ENCODE data around the gene PACC1.
"Not testable (repeated sequence)": the region's sequence is repeated elsewhere in the genome, so short reads cannot be mapped to it uniquely, and the experiment has no call there.

Gene PACC1

DNA sequence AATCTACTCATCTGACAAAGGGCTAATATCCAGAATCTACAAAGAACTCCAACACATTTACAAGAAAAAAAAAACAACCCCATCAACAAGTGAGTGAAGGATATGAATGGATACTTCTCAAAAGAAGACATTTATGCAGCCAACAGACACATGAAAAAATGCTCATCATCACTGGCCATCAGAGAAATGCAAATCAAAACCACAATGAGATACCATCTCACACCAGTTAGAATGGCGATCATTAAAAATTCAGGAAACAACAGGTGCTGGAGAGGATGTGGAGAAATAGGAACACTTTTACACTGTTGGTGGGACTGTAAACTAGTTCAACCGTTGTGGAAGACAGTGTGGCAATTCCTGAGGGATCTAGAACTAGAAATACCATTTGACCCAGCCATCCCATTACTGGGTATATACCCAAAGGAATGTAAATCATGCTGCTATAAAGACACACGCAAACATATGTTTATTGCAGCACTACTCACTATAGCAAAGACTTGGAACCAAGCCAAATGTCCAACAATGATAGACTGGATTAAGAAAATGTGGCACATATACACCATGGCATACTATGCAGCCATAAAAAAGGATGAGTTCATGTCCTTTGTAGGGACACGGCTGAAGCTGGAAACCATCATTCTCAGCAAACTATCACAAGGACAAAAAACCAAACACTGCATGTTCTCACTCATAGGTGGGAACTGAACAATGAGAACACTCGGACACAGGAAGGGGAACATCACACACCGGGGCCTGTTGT, 18.8 kb downstream of the PACC1 start:
- not testable (repeated sequence) for DNase-seq (ENCODE audit: low read depth)

DNA sequence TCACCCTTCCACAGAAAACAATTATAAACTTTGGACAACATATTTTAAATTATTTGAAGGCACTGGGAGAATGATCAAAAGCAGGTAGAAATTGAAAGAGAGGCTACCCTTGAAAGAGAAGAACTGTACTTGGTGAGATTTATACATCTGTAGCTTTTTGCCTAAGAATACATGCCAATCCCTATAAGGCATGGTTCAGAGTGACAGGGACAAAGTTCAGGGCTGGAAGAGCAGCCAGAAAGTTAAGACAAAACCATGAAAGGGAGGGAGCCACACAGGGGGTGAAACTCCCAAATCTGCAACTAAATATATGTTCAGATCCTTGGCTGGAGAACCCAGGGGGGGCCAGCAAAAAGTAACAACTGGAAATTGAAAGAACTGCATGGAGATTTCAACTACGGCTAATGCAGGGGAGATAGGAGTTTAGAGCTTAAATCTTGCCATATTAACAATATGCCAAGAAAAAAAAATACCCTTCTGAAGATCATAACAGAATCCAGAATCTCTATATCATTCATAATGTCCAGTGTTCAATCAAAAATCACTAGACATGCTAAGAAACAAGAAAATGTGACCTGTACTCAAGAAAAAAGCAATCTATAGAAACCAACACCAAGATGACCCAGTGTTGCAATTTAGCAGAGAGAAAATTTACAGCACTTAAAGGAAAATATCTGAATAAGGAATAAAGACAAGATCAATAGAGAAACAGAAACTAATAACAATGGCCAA, 25.5 kb downstream of the PACC1 start:
- DNase-seq (ENCODE audit: low read depth) = no peak

DNA sequence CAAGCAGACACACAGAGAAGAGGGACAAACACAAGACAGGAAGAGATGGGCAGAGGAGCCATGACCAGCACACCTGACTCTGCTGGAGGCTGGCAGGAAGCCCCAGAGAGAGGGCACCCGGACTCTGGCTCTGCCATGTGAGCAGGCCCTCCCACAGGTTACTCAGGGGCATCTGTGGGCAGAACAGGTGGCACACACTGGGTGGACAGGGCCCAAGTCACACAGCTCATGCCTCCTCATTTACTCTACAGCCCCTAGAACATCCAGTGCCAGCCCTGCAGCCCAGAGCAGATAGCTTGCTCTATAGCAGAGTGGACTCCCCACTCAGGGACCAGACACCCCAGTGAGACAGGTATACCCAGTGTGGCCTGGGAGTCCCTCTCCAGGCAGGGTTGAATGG, 28.7 kb downstream of the PACC1 start:
- DNase-seq (ENCODE audit: low read depth) = no peak

DNA sequence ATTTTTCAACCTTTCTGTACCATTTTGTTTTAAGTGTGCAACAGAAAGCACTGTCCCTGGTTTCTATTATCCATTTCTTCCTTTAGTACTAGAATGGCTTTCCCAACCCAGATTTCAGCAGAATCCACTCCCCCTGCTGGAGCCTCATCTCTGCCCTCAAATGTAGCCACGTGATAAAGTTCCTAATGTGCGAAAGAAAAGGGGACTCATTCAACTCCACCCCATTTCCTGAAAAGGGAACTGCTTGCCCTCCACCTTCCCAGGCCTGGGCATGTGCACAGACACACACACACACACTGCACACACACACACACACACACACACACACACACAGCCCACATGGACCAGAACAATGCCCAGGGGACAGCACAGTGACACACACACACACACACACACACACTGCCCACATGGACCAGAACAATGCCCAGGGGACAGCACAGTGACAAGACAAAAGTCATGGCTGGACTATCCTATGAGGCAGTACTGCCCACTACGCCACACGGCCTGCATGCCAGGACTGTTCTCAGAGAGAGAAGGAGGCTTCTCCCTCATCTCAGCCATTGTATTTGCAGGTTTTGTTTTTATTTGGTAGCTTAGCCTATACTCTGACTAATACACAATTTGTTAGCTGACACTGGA, 33.2 kb downstream of the PACC1 start:
- DNase-seq (ENCODE audit: low read depth) = no peak

DNA sequence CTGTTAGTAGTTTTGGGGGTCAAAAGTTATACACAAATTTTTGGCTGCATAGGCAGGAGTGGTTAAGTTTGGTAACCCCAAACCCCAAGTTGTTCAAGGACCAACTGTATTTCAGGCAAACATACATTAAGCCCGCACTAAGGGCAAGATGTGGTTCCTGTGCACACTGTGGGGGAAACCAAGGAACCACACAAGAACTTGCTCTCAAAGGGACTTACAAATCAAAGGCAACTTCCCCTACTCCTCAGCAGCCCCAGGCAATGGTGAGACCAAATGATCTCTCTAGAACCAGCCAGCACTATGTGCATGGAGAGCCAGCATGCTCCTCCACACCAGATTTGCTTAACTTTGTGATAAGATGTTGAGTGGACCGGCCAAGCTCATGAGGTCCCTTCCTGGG, 35.3 kb downstream of the PACC1 start:
- DNase-seq (ENCODE audit: low read depth) = no peak

DNA sequence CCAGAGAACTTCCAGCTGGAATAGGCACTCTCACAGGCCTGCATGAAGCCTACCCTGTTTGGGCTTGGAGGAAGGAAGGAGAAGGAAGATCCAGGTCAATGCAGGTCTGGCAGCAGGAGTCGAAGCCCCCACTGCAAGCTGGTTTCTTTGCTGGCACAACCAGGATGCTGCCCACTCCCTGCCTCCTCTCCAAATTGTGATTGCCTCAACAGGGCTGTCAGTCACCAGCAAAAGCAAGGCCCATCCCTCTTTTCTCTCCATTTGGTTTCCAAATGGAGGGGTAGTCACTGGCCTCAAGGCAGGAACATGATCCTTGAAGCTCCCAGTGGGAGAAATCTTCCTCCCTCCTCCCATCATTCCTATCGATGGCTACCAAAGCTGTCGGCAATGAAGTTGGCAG, 37.0 kb downstream of the PACC1 start:
- no peak for DNase-seq (ENCODE audit: low read depth)

DNA sequence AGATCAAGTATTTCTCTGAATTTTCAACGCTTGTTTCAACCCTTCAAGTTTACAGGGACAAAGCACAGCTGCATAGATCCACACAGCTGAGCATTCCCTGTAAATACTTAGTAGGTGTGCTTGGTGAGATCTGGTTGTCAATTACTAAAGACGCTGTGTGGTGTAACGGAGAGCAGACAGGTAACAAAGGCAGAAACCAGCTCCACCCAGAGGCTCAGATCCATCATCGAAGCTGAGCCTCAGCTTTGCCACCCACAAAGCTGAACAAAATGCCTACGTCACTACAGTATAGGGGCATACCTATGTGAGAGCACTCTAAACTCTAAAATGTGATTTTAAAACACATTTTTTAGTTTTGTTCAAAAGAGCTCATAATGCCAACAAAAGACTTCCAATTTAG, 38.7 kb downstream of the PACC1 start:
- DNase-seq (ENCODE audit: low read depth) = no peak

DNA sequence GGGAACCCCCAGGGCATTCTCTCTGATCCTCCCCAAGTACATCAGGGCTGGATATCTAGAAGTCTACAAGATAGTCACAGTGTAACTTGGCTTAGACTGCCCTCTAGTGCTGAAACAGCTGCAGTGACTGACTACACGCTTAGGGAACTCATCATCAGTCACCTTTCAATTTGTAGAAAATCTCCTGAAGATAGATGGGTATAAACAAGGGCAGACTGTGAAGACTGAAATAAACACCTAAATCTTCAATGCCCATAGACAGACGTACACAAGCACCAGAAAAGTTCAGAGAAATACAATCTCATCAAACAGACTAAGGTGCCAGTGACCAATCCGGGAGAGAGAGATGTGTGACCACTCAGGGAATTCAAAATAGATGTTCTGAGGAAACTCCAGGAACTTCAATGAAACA, 46.6 kb downstream of the PACC1 start:
- DNase-seq (ENCODE audit: low read depth) = peak; percentile 27

DNA sequence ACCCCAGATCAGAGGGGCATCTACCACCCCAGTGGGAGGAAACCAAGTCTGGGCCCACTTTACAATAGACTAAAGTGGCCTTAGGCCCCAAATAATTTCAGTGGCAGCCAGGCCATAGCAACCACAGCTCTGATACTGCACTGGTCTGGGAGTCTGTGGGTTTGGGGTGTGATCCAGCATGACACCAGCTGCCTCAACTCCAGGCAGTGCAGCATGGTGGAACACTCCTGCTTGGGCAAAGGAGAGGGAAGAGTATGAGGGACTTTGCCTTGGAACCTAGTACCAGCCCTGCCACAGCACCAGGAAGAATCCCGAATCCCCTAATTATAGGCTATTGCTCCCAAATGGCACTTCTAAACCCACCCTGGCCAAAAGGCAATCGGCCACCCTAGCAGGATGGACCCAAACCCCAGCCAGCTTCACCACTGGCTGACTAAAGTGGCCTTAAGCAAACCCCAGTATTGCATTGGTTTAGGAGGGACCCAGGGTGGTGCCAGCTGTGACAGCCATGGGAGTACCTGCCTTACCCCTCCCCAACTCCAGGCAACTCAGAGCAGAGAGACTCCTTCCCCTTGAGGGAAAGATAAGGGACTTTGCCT, 47.1 kb downstream of the PACC1 start:
- no peak for DNase-seq (ENCODE audit: low read depth)

DNA sequence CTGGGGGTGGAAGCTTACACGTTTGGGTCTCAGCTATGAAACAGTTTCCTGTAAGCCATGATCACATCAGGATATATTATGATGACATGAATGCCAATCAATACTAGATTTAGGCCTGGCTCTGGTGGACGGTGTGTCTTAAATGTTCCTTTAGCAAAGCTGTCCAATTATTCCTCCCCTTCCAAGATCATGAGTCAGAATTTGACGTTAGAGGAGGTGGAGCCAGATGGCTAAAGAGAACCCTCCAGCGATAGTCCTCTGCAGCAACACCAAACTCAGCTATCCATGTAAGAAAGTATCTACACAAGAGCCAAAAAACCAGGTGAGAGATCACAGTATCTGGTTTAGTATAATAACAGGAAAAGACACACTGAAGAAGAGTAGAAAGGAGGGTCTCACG, 47.8 kb downstream of the PACC1 start:
- no peak for DNase-seq (ENCODE audit: low read depth)

DNA sequence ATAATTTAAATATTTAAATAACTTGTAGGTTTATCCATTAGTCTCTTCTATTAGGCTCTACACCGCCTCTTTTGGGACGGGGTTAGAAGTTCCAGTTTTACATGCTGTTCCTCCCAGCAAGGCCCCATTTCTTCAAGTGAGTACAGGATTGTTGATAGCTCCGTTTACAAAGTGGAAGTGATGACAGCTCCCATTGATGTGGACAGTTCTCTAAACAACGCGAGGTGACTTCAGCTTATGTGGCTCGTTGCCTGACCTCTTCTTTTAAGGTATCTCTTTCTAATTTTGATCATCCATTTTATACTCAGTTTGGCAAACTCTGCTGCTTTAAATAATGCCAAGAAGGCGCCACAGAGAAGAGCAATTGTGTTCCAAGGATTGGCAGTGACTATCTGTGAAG, 49.7 kb downstream of the PACC1 start:
- no peak for DNase-seq (ENCODE audit: low read depth)

DNA sequence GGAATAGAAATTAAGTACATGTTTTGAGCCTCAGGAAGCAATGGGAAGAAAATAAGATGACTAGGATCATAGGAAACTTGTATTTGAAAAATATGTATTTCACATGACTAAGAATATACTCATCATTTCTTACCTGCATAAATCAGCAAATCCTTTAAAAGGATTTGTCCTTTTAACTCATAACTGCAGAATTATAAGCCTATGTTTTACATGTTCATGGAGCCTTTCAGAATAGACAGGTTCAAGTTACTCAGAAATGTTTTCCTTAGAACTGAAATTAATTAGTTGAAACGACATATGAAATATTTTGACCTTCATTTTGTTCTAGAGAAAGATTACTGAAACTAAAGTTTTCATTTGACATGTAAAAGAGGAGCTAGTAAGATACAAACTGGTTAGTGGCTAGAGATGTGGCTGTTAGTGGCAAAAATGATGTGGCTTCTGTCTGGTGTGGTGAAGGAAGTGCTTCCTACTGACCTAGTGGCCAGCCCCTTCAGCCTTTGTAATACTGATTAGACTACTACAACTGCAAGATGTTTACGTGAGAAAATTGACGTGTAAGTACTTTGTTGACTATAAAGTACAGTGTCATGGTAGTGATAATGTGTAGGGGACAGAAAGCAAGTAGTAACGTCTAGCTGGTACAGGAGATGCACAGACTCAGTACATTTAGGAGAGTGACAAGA, 54.7 kb downstream of the PACC1 start:
- DNase-seq (ENCODE audit: low read depth) = no peak

DNA sequence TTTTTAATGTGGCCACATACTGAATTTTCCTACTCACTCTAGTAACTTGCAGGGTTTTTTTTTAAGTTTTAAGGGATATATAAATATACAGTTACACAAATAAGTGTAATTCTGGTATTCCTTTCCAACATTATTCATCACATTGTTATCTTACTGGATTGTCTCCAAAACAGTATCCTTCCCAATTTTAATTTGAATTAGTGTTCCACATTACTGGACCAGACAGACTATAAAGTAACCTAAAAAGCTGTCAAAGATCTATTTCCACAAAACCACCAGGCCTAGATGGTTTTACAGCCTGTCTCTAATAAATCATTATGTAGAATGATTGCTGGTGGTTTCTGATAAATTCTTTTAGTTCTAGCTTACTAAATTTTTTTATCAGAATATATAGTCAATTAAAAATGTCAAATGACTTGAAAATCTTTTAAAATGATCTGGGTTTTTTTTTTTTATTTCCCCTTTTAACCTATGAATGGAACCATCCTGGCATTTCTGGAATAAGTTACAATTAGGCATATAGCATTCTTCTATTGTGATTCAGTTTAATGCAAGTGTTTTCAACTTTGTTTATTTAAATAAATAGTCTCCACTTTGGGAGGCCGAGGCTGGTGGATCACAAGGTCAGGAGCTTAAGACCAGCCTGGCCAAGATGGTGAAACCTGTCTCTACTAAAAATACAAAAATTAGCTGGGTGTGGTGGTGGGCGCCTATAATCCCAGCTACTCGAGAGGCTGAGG, 59.3 kb downstream of the PACC1 start:
- no peak for DNase-seq (ENCODE audit: low read depth)

DNA sequence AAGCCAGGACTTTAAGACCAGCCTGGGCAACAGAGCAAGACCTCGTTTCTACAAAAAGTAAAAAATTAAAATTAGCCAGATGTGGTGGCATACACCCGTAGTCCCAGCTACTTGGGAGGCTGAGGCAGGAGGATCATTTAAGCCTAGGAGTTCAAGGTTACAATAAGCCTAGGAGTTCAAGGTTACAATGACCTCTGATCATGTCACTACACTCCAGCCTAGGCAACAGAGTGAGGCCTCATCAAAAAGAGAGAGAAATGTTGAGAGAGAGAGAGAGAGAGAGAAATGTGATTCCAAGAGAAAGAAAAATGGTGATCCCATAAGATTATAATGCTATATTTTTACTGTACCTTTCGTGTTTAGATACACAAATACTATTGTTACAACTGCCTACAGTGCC, 60.2 kb downstream of the PACC1 start:
- no peak for DNase-seq (ENCODE audit: low read depth)

DNA sequence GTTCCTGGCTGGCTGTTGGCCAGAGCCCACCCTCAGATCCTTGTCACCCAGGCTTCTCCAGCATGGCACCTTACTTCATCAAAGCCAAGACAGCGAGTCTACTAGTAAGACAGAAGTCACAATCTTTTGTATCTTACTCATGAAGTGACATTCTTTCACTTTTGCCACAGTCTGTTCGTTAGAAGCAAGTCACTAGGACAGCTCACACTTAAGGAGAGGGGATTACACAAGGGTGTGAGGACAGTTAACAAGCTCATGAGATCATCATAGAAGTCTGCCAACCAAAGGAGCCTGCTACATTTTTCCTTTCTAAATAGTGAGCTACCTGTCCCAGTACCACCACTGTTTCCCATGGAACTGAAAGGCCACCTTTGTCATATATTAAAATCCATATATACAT, 61.5 kb downstream of the PACC1 start:
- DNase-seq (ENCODE audit: low read depth) = no peak

DNA sequence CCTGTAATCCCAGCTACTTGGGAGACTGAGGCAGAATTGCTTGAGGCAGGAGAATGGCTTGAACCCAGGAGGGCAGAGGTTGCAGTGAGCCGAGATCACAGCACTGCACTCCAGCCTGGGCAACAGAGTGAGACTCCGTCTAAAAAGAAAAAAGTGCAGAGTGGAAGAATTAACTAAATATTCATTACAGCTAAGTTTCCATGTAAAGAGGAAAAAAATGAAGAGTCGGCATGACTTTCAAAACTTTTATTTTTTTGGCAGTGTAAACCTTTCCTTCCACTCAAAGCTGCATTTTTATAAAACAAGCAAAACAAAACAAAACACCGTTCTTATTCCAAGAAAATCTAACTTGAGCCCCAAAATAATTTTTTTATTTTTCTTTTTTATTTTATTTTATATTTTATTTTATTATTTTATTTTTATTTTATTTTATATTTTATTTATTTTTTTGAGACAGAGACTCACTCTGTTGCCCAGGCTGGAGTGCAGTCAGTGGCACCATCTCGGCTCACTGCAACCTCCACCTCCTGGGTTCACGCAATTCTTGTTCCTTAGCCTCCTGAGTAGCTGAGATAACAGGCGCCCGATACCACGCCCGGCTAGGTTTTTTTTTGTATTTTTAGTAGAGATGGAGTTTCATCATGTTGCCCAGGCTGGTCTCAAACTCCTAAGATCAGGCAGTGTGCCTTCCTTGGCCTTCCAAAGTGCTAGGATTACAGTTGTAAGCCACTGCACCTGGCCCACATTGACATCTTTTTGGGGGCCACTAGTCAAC, 62.9 kb downstream of the PACC1 start:
- no peak for DNase-seq (ENCODE audit: low read depth)

DNA sequence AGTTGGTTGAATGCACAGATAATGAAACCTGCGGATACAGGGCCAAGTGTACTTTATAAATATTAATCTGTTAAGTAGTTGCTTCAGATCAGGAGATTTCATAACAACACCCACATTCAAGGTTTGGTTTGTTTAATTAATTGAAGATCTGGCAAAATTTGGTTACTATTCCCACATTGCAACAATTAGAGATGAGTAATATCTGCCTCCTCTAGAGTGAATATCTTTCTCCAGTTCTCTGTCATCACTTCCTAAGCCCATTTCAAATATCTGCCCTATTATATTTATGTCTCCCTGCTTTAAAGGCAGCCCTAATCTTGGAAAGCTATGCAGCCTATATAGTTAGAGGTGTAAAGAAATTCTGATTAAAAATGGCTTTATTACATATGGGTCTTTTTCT, 68.1 kb downstream of the PACC1 start:
- DNase-seq (ENCODE audit: low read depth) = no peak

DNA sequence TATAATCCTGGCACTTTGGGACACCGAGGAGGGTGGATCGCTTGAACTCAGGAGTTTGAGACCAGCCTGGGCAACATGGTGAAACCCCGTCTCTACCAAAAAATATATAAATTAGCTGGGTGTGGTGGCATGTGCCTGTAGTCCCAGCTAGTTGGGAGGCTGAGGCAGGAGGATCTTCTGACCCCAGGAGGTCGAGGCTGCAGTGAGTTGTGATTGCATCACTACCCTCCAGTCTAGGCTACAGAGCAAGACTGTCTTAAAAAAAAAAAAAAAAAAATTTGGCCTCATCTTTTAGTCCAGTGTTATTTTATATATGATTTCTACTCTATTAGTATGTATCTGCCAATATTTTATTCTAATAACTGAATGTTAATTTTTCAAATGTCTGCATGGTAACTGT, 69.8 kb downstream of the PACC1 start:
- DNase-seq (ENCODE audit: low read depth) = no peak

DNA sequence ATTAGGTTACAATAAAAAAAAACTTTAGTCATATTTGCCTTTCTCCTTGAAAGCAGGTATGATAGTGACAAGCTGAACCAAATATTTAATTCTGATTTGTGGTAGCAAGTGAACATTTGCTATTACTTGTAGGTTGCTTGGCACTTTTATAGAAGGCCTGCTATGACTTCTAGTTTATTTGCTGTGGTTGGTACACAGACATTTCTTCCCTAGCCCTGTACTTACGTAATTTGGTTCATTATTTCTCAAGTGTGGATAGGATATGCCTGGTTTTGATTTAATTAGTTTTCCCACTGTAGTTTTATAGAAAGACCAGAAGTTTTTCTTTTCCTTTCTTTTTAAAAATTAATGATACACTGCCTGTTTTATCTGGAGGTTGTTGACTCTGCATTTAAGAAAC, 73.6 kb downstream of the PACC1 start:
- no peak for DNase-seq (ENCODE audit: low read depth)

DNA sequence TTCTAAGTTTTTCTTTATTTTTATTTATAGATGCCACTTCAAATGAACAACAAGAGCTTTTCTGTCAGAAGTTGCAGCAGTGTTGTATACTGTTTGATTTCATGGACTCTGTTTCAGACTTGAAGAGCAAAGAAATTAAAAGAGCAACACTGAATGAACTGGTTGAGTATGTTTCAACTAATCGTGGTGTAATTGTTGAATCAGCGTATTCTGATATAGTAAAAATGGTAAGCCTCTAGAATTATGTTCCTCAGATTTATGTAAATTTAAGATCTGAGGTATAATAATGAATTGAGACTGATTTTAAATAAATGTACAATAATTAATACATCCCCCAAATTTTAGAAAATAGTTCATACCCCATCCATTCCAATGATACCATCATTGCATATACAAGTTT, 85.6 kb downstream of the PACC1 start:
- no peak for DNase-seq (ENCODE audit: low read depth)

DNA sequence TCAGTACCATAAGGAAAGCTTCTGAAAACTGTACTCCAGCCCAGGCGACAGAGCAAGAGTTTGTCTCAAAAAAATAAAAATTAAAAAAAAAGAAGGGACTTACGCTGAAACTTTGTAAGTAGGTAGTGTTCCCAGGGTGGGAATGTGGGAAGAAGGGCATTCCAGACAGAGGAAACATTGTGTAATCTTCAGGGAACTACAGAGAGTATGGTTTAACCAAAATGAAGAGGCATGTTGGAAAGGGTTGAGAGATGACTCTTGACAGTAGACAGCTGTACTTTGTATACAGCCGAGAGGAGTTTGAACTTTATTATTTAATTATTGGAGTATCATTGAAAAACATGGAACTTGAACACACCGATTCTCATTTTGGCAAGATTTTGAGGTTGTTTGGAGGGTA, 86.4 kb downstream of the PACC1 start:
- no peak for DNase-seq (ENCODE audit: low read depth)
